Measurements from ENCODE around the gene KSR2.
A peak's percentile ranks its signal among the peaks of the same experiment; 100 is the strongest.
"Not testable (repeated sequence)": the region's sequence is repeated elsewhere in the genome, so short reads cannot be mapped to it uniquely, and the experiment has no call there.

Gene KSR2

DNA sequence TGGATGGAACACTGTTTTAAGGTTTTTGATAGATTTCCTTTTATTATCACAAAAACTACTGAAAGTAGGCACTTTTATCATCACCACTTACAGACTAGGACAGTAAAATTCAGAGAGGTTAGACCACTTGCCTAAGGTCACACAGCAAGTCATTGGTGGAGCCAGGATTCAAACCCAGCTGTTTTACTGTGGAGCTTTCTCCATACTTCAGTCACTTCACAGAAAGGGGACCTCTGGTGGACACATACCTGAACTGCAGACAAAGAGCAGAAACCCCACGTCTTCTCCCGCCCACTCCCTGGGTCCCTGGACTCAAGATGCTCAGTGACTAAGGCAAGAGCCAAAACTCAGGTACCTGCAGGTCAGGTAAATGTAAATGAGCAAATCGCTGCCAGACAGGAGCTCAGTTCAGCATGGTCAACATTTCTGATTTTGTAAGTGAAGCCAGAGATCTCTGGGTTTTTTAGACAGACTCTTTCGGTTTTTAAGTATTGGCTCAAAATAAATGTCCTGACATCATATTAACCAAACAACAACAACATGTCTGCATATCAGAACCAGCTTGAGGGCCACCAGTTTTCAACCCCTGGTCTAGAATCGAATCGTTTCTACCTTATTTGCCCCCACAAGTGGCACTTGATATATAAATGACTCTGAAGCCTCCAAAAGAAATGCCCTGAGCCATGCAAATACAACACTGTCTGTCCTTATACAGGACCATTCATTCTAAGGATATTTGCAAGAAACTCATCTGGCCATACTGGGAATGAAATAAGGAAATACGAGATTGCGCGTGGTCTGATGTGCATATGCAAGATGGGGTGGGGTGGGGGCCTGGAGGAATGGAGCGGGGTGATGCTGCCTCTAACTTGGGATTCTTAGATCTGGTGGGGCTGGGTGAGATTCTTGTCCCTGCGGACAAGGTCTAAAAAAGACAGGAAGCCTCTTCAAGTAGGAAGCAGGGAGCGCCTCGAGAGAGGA is 110.9 kb downstream of the KSR2 start:
- DNase-seq (ENCODE audit: low spot score) = peak; percentile 43

DNA sequence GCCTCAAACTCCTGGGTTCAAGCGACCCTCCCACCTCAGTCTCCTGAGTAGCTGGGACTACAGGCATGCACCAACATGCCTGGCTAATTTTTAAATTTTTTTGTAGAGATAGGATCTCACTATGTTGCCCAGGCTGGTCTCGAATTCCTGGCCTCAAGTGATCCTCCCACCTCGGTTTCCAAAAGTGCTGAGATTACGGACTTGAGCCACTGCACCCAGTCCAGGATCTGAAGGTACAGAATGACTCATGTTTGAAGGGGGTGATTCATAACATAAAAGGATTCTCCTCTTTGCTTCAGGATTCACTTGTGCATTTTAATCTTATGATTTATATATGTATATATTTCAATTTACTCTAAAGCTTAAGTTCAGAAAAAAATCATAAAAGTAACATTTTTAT is 111.7 kb downstream of the KSR2 start:
- not testable (repeated sequence) for DNase-seq (ENCODE audit: low spot score)

DNA sequence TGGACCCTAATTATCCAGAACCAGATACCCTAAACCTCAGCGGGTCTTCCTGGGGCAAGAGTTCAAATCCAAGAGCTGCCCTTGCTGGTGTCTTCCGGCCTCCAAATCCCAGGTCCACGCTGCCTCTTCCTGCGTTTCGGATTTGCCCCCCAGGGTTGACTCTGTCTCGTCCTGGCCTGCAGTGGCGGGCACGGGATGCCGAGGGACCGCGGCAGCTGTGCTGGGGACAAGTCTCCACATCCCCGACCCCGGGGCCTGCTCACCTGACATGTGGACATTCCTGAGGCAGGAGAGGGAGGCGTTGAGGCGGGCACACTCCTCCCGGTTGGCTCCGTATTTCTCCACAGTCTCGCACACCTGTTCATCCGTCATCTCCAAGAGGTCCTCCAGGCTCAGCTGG is 113.6 kb downstream of the KSR2 start:
- DNase-seq (ENCODE audit: low spot score) = no peak

DNA sequence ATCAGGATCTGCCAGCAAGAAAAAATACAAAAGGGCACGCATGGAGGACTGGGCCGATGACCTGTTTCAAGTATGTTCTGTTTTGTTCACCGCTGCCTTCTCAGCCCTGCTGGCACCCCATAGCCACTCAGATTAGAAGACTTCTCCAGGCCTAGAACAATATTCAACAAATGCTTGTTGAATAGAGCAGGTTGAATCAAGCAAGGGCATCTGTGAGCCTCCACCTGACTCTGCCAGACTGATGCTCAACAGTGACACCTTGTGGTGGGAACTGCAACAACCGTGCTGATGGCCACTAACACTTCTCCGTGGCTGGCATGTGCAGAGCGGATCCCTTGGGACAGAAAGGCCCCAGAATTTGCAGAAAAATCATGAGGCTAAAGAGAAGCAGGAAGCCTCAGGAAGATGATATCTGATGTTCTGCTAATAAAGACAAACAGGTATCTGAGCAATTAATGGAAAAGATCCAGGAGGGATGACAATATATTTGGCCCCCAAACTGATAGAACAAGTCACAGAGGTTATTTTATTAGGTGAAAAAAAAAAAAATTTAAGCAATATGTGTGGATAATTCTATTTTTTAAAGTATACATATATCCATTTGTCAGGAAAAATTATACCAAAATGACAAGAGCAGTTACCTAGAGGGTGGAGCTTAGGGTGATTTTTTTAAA is 114.3 kb downstream of the KSR2 start:
- DNase-seq (ENCODE audit: low spot score) = peak; percentile 27

DNA sequence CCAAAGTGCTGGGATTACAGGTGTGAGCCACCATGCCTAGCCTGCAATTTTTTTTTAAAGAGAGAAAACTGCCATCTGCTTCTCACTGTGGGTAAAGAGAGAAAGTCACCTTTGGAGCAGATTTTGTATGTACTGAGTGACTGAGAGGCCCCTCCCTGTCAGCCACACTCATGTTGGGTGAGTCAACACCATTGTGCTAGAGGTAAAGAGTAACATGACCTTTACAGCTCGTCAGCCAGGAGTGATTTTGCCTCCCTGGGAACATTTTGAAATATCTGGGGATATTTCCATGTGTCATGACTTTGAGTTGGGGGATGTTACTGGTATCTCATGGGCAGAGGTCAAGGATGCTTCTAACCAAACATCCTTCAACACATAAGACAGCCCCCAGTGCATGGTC is 115.2 kb downstream of the KSR2 start:
- no peak for DNase-seq (ENCODE audit: low spot score)

DNA sequence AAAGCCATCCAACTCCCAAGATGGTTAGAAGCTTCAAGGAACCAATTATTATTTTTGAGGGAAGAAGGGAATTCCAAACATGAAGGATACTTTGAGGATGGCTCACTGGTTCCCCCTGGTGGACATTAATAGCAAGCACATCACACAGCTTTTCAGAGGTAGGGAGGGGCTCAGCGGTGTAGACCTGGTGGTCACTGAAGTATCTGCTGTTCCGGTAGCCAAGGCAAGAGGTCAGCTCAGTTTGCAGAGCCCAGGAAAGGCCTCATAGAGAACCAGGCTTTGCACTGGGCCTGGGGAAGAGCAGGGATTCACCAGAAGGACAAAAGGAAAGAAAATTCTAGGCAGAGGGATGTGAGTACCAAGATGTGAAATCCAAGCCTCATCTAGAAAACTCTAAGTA is 118.7 kb downstream of the KSR2 start:
- peak; percentile 10 for DNase-seq (ENCODE audit: low spot score)

DNA sequence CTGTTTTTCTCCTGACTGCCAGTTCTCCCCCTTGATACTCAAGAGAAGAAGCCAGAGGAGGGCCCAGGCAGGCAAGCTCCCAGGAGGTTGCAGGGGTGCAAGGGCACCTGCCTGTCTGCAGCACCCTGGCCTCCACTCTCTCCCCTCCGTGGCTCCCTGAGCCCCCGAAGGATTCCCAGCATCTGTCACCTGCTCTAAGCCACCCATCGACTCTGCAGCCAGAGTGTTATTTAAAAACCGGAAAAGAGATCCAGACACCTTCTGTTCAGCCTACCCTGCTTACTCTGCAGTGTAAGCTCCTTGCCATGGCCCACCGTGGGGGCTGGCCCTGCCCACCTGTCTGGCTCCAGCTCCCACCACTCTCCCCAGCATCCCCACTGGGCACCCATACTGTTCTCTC is 121.4 kb downstream of the KSR2 start:
- no peak for DNase-seq (ENCODE audit: low spot score)

DNA sequence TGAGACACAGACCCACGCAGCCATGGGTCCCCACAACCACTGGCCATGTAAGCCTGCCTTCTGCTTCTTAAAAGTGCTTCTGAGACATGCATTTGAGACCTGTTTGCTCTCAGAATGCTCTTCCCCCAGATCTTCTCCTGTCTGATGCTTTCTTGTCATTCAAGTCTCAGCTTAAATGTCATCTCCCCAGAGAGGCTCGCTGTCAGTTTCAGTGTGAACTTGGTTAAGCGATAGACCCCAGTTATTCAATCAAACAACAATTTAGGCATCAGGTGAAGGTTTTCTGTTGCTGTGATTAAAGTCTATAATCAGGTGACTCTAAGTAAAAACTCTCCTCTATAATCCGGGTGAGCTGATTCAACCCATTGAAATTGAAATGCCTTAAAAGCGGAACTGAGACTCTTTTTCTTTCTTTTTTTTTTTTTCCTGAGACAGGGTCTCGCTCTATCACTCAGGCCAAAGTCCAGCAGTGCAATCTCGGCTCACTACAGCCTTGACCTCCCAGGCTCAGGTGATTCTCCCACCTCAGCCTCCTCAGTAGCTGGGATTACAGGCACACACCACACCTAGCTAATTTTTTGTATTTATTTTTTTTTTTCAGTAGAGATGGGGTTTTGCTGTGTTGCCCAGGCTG is 123.4 kb downstream of the KSR2 start:
- no peak for DNase-seq (ENCODE audit: low spot score)

DNA sequence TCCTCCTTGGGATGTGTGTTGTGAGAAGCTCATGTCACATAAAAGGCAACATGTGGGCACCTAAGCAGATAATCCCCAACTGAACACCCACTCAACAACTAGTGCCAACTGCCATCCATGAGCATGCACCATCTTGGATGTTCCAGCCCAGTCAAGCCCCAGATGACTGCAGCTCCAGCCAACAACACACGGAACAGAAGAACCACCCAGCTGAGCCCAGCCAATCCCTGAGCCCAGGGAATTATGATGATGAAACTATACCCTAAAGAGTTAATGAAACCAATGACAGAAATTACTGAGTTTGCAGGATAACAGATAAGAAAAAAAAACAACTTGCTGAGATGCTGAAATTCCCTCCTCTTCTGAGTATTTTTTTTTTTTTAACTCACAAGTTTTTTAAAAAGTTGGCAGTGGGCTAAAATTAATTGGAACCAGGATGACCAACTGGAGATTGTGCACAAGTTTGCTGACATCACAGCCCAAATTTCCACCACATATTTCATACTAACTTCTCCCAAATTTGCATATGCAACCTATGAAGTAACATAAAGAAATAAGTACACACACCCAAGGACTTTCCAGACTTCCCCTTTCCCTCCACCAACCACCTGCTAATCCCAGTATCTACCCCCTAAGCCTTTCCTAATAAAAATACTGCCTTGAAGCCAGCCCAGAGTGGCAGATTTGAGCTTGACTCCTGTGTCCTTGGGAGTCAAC is 124.5 kb downstream of the KSR2 start:
- no peak for DNase-seq (ENCODE audit: low spot score)

DNA sequence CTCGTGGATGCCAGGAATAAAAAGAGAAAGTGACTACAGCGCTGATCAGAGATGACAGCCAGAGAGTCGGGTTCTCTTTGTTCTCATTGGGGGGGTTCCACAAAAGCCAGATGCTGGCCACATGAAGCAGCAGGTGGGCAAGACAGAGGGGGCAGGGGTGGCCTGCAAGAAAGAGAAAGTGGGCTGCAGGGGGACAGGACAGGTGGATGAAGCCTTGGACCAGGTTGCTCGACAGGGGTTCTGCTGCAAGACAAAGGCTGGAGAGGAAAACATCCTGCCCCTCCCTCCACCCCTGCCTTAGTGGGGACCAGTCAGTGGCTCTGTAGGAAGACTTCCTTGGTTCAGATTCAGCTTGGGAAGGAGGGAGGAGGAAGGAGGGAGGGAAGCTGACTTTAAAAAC is 126.2 kb downstream of the KSR2 start:
- DNase-seq (ENCODE audit: low spot score) = no peak

DNA sequence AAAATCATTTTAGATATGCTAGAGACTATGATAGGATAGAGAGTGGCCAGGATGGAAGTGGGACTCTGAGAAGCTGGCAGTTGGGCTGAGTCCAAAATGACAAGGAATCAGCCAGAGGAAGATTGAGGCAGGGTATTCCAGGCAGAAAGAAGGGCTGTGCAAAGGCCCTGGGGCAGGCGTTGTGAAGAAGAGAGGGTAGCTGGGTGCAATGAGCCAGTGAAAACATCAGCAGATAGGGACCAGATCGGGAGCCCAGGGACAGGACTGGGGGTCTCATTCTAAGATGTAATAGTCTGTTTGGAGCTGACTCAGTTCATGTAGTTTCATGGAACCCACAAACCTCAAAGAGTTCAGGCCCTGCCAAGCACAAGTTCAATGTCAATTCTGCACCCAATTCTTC is 126.6 kb downstream of the KSR2 start:
- no peak for DNase-seq (ENCODE audit: low spot score)

DNA sequence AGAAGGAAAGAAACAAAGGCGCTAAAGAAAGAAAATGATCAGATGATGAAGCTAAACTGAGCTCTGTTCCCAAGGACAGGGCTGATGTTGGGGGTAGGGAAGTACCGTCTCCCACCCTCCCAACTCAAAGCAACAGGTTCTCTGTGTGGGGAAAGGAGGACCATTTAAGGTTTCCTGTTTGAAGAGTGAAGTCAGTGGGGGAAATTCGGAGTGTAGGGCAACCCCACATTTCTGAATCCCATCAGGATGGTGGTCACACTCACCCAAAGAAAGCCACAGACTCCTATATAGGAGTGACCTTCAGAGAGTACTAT is 131.1 kb downstream of the KSR2 start:
- no peak for DNase-seq (ENCODE audit: low spot score)

DNA sequence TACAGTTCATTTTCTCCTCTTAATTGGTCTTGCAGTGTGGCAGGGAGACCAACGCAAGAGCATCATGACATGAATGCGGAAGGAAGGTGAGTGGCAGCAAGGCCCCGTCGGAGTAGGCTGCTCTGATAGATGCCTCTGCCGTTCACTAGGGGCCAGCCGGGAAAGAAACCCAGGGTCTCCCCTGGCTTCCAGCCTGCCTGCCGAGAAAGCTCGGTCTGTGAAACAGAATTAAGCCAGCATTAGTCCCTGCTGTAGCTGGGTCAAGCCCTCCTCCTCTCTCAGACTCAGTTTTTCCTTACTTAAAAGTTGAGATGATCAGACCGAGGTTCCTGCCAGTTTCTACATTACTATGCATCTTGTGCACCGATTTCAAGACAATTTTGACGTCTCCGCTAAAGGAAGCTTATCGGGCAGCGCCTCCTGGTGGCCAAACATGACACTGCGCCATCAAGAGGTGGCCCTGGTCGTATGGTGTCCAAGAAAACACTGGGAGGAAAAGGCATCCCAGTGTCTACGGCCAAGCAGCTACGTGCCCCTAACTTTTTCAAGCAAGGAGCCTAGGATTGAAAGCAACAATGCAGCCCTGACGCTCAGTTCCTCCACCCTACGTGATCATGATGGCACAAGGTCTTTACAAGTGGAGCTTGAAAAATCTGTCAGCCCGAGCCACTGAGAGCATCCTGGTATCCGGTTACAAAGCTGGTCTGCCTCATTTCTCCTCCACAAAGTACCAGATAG is 131.6 kb downstream of the KSR2 start:
- DNase-seq (ENCODE audit: low spot score) = peak; percentile 69

DNA sequence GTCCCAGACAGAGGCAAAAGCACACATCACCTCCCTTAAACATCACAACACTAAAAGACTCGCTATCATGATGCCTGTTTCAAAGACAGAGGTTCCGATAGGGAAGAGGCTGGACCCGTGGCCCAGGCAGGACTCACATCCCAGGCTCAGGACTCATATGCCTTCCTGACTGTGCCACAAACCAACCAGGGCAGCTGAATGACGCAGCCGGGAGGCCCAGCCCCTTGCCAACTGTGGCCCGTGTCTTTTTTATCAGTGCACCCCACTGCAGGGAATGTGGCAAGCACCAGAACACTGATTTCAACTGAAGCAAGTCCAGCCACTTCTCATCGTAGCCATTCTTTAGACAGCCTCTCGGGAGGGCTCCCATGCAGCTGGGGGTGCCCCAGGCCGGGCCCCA is 132.3 kb downstream of the KSR2 start:
- DNase-seq (ENCODE audit: low spot score) = no peak

DNA sequence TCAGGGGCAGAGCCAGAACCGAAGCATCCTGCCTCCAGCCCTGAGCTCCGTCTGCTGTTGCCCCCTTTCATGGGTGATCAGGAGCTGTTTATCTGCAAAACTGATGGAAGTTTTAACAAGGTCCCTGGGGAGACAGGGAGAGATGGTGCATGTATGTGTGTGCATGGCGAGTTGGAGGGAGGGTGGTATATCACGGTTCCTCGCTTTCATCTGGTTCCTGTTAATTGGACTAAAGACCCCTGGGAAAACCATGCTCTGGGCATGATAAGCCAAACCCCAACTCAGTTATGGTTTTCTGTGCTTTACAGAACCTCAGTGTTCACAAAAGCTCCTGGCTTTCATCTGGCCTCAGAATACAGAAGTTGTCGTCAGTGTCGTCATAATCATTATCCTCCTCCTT is 133.6 kb downstream of the KSR2 start:
- DNase-seq (ENCODE audit: low spot score) = no peak

DNA sequence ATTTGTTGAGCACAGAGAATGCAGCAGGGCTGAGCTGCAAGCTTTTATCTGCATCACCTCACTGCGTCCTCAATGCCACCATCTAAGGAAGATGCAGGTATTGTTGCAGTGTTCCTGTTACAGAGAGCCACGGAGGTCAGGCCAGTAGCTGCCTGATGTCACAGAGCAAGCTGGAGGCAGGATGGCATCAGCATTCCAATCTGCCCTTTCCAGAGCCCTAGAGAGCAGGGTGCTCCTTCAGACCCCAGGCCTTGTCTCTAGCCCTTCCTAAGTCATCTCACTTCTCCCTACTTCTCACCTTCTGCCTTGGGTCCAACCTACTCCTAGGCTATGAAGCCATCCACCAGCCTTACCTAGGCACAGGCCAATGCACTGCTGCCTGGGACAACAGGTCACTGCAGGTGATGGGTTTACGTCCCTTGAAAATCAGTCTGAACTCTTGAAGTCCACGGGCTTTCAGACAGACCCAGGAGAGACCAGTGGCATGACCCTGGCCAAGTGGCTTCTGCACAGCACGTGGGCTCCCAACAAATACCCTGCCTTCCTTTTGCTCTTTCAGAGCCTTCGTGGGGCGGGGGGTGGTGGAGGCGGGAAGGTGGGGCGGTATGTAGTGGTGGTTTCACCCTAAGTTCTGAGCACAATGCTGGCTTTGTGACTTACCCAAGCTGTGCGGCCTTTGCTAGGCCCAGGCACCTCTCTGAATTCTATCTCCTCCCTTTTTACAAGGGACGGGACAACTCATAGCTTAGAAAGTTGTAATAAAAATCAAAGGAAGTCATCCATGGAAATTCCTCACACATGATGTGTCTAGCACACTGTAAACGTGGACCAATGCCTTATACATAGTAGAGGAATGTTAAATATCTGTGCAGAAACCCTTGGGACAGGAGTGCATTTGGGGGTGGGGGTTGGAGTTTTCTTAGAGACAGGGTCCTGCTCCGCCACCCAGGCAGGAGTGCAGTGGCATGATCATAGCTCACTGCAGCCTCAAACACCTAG is 136.0 kb downstream of the KSR2 start:
- DNase-seq (ENCODE audit: low spot score) = no peak

DNA sequence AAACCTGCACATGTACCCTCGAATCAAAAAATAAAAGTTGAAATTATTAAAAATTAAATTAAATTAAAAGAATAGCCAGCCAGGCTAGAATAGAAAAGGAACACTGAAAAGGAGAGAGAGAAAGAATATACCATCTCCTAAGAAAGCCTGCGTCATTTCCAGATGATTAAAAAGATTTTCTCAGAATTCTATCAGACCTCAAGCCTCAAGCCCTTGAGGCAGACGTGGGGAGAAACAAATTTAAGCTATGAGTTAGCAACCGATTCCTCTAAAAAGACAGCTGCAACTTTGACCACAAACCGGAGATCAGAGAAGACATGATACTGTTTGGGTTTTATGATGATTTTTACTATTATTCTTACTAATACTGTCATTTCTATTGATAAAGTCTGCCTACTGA is 138.3 kb downstream of the KSR2 start:
- DNase-seq (ENCODE audit: low spot score) = no peak

DNA sequence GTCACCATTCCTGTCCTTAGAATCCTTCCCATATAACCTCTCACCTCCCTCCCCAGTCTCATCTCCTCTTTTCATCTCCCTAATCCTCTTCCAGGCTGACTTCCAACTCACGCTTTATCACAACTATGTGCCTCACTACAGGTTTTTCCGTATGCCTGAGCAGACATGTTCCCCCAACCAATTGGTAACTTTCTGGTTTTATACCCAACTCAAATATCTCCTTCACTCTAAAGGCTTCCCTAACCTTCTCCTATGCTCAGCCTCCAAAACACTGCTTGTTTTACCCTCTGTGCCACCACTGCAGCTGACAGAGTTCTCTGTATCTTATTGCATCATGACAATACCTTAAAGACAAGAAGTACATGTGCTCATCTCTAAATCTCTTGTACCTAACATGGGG is 139.7 kb downstream of the KSR2 start:
- no peak for DNase-seq (ENCODE audit: low spot score)

DNA sequence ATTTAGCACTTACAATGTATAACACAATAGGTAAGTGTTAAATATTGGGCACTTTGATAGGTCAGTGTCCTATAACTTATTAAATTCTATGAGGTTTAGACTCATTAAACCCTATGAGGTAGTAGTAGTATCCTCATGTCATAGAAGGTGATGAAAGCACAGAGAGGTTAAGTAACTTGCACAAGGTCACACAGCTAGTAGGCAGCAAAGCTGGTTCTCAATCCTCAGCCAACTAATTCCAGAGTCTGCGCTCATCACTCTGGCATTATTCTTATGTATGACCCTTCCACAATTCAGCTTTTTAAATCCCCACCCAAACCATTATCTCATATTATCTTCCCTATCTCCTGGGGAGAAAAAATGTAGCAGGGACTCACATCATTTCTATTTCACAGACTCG is 141.1 kb downstream of the KSR2 start:
- no peak for DNase-seq (ENCODE audit: low spot score)

DNA sequence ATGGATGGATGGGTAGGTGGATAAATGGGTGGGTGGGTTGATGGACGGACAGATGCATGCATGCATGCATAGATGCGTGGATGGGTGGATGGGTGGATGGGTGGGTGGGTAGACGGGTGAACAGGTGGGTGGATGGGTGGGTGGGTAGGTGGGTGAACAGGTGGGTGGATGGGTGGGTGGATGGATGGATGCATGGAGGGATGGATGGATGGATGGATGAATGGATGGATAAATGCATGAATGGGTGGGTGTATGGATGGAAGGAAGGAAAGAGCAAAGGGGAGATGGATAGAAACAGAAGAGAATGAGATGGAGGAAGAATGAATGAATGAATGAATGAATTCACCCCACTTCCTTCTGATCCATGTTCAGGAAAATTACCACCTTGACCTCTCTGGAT is 143.0 kb downstream of the KSR2 start:
- DNase-seq (ENCODE audit: low spot score) = no peak
